Measurements from ENCODE around the gene ATP6V0D1. TPM values are rescaled to one million over a fixed set of nuclear protein-coding genes. Genes with fewer than 3 reads are reported as not detected.
"Not testable (repeated sequence)": the region's sequence is repeated elsewhere in the genome, so short reads cannot be mapped to it uniquely, and the experiment has no call there.

Gene ATP6V0D1
- 91.8 and 119 TPM in 2 replicates for total RNA-seq (2014; rRNA removed; shearing (Covaris generic))

DNA sequence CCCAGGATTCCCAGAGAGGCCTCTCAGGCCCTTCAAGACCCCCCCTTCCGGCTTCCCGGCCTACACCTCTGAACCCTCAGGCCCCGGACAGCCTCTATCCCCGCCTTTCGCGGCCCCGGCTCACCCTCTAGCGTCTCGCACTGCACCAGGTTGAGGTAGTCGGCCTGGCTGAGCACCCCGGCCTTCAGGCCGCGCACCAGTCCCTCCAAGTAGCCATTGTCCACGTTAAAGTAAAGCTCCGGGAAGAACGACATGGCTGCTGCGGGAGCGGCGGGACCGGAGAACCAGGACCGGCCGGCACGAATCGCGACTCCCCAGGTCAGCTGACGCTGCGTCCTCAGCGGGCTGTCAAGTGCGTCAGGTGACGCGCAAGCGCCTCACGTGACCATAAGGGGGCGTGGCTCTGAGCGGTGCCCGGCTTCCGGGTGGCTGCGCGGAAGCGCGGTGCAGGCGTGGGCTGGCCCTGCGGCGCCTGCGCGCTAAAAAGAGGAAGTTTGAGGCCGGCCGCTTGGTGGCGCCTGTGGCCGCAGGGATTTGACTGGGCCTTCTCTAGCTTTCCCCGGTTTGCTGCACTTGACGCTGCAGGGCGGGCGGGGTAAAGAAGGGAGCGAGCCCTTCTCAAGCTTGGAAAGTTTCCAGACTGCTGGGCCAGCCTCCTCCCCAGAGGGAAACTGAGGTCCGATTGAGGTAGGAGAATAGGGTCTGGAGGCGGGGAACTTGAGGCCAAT lies at the start of gene ATP6V0D1:
Gene ATP6V0D1, minus strand, starts transcription at position 325 of the 728 bp plus-strand sequence. Its CDS starts 71 bp downstream, at position 254.
- in situ Hi-C loops (cut with HindIII; ENCODE audit: low sequenced_read_pairs), result loop anchor here (5.0 kb wide), 1 partner anchor 34 kb away; no protein-coding TSS in a partner anchor
- DNase-seq (ENCODE audit: low spot score), result peak; percentile 97

- peak; percentile 51 for DNase-seq (ENCODE audit: low spot score)
- in situ Hi-C loops (cut with HindIII; ENCODE audit: low sequenced_read_pairs), result no loop called here
Measured at GRCh38 chr16:67530013-67530939, 49.3 kb upstream of the ATP6V0D1 start.

DNA sequence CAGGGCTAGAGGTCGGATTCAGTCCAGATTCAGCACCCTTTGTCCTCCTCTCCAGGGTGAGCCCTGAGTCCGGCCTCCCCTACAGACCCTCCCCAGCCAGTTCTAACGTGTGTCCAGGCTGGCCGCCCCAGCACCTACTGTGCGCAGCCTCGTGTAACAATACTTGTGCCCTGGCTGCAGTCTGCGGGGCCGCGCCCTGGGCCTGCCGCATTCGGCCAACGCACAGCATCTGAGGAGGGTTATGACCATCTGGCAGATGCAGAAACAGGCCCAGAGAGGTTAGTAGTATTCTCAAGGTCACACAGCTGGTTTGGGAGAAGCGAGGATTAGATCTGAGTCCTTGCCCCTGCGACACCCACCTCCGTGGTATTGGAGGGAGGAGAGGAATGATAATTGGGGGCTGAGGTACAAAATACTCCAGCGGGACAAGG lies 48.6 kb upstream of the ATP6V0D1 start:
- DNase-seq (ENCODE audit: low spot score), result peak; percentile 49
- in situ Hi-C loops (cut with HindIII; ENCODE audit: low sequenced_read_pairs), result no loop called here

DNA sequence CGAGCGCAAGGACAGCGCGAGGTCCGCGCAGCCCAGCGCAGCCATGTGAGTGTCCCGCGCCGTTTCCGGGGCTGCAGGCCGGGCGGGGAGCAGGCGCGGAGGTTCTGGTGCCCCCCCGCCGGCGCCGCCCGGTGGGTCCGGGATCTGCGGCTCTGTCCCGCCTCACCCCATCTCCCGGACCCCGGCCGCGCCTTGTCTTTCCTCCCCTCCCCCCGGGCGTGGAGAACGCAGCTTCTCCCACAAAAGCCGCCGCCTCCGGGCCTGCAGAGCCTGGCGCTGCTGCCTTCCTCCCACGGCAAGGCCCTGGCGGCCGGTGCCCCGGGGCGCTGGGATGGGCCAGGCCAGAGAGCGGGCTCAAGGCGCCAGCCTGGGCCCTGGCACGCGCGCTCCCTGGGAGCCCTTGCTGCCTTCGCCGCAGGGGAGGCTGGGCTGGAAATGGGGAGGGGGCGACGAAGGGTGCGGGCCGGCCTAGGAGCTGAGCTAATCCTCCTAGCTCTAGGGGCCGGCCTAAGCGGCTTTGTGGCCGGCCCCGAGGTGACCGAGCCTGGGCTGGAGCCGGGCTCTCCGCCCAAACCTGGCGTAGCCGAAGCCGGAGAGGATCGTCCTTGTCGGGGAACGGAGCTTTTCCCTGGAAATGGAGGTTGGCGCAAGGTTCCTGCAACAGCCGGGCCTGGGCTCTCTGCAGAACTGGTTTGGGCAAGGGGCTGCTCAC lies 48.1 kb upstream of the ATP6V0D1 start:
- in situ Hi-C loops (cut with HindIII; ENCODE audit: low sequenced_read_pairs), result no loop called here
- DNase-seq (ENCODE audit: low spot score), result no peak

- DNase-seq (ENCODE audit: low spot score), result peak; percentile 67
- in situ Hi-C loops (cut with HindIII; ENCODE audit: low sequenced_read_pairs), result no loop called here
Measured at GRCh38 chr16:67528222-67528869, 47.4 kb upstream of the ATP6V0D1 start, which contains the start of gene RIPOR1. RIPOR1 (plus strand) TSS chr16:67528829; CDS start chr16:67538447, 9,618 bp downstream.

DNA sequence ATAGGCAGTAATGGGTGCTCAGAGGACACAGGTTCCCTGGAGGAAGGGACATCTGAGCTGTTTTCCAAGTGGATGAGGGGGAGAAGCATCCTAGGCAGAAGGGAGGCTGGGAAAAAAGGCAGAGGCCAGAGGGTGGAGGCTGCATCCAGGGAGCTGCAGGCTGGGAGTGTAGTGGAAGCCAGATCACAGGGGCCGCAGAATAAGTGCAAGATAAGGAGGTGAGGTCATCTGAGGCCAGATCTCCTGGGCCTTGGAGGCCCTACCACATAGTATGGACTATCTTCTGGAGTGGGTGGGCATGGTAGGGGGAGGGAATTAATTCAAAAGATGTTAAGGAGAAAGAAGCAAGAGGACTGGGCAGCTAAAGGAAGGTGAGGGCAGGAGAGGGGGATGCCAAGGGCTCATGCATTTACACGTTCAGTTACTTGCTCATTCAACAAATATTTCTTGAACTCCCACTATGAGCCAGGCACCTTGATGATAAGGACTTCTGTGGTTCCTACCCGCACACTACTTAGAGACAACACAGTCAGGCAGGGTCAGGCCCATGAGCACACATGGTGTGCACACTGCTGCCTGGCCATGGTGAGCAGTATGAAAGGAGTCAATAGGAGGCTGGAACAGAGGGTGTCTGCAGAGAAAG lies 45.3 kb upstream of the ATP6V0D1 start:
- in situ Hi-C loops (cut with HindIII; ENCODE audit: low sequenced_read_pairs), result no loop called here

GRCh38 chr16:67525176-67525860 lies 44.4 kb upstream of the ATP6V0D1 start:
- in situ Hi-C loops (cut with HindIII; ENCODE audit: low sequenced_read_pairs), result no loop called here
- no peak for DNase-seq (ENCODE audit: low spot score)

More for the DNA sequence above, 45.3 kb upstream of the ATP6V0D1 start:
- DNase-seq (ENCODE audit: low spot score), result no peak

- peak; percentile 95 for DNase-seq (ENCODE audit: low spot score)
- in situ Hi-C loops (cut with HindIII; ENCODE audit: low sequenced_read_pairs), result no loop called here
Measured at GRCh38 chr16:67521095-67521804, 40.3 kb upstream of the ATP6V0D1 start.

- in situ Hi-C loops (cut with HindIII; ENCODE audit: low sequenced_read_pairs), result no loop called here
- no peak for DNase-seq (ENCODE audit: low spot score)
Measured at GRCh38 chr16:67519242-67519641, 38.3 kb upstream of the ATP6V0D1 start.

- no peak for DNase-seq (ENCODE audit: low spot score)
- in situ Hi-C loops (cut with HindIII; ENCODE audit: low sequenced_read_pairs), result no loop called here
Measured at GRCh38 chr16:67518676-67519075, 37.7 kb upstream of the ATP6V0D1 start.

DNA sequence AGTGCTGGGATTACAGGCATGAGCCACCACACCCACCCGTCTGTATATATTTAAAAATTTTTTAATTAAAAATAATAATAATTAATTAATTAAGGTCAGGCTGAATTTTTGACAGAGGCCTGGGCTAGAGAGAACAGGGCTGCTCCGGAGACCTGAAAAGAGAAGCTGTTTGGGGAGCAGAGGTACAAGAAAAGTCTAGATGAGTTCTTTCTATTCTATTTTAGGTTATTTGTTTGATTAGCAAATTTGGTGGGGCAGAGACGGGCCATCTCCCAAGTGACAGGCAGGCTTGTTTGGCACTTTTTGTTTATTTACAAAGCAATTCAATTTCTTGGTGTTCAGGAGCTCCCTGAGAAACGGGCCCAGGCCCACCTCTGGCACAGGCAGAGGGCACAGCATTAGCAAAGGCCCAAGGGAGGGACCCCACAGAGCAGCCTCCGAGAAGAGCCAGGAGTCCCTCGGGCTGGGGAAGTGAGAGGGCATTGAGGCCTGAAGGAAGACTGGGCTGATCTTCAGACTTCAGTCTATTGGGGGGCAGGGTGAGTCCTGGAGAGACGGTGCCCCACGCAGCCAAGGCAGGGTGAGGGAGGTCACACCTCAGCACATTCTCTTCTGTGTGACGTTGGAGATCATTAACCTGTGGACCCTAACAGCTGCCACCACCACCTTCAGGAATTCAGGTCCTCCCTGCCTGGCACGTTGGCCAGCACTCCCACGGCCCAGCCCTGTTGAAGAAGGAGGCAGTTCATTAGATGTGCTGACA lies 36.9 kb upstream of the ATP6V0D1 start:
- in situ Hi-C loops (cut with HindIII; ENCODE audit: low sequenced_read_pairs), result no loop called here

GRCh38 chr16:67517155-67517445 lies 36.1 kb upstream of the ATP6V0D1 start:
- no peak for DNase-seq (ENCODE audit: low spot score)
- in situ Hi-C loops (cut with HindIII; ENCODE audit: low sequenced_read_pairs), result no loop called here

More for the DNA sequence above, 36.9 kb upstream of the ATP6V0D1 start:
- DNase-seq (ENCODE audit: low spot score), result no peak

DNA sequence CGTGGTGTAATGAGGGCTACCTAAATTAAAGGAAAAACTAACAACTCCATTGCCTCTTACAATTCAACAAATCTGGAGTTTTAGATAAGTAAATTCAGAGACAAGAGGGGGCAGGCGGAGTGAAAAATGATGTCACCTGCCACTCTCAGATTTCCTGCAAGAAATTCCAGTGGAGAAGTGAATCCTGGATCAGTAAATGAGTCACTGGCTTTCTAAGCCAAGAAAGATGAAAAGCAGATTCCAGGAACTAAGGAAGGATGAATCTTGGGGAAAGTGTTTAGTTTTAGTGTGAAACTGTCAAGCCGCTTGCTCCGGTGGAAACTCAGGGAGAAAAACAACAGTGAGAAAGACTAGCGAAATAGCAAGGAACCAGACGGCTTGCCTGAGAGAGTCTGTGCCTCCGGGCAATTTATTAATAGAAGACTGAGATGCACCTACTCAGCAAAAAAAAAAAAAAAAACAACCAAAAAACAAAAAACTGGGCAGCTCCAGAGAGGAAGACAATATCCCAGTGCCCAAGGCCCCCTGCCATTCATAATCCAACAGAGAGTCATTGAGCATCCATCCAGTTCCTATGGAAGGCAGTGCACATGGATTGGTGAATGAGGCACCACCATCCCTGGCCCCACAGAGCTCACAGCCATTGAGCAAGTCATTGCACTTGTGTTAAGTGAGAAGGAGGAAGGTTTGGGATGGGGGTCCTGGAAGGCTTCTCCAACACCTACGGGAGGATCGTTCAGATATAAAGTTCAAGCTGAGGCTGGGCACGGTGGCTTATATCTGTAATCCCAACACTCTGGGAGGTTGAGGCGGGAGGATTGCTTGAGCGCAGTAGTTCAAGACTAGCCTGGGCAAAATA lies 35.6 kb upstream of the ATP6V0D1 start:
- in situ Hi-C loops (cut with HindIII; ENCODE audit: low sequenced_read_pairs), result no loop called here
- no peak for DNase-seq (ENCODE audit: low spot score)

DNA sequence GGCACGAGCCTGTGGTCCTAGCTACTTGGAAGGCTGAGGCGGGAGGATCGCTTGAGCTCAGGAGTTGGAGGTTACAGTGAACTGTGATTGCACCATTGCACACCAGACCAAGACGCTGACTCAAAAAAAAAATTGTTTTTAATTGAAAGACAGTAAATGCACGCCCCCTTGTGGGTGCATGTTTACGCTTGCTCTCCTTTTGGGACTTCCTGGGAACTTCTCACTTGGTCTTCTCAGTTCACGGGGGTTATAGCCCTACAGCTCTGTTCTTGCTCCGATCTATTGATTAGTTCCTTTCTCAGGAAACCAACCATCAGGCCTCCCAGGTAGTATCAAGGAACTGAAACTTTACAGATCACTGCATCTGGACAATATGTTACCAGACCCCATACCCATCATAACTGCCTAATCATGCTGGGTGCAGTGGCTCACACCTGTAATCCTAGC lies 33.4 kb upstream of the ATP6V0D1 start:
- in situ Hi-C loops (cut with HindIII; ENCODE audit: low sequenced_read_pairs), result no loop called here
- peak; percentile 73 for DNase-seq (ENCODE audit: low spot score)

GRCh38 chr16:67513892-67514291 lies 32.9 kb upstream of the ATP6V0D1 start:
- DNase-seq (ENCODE audit: low spot score); in situ Hi-C loops (cut with HindIII; ENCODE audit: low sequenced_read_pairs): not testable (repeated sequence)

- in situ Hi-C loops (cut with HindIII; ENCODE audit: low sequenced_read_pairs), result no loop called here
- DNase-seq (ENCODE audit: low spot score), result no peak
Measured at GRCh38 chr16:67509016-67509415, 28.1 kb upstream of the ATP6V0D1 start.

Measured in G401 (cell line).